ENCODE results near the gene CAPG. TPM values are rescaled to one million over a fixed set of nuclear protein-coding genes. Genes with fewer than 3 reads are reported as not detected.

The CAPG gene
- polyA plus RNA-seq, 1 donor from 2014 or later = not detected

DNA sequence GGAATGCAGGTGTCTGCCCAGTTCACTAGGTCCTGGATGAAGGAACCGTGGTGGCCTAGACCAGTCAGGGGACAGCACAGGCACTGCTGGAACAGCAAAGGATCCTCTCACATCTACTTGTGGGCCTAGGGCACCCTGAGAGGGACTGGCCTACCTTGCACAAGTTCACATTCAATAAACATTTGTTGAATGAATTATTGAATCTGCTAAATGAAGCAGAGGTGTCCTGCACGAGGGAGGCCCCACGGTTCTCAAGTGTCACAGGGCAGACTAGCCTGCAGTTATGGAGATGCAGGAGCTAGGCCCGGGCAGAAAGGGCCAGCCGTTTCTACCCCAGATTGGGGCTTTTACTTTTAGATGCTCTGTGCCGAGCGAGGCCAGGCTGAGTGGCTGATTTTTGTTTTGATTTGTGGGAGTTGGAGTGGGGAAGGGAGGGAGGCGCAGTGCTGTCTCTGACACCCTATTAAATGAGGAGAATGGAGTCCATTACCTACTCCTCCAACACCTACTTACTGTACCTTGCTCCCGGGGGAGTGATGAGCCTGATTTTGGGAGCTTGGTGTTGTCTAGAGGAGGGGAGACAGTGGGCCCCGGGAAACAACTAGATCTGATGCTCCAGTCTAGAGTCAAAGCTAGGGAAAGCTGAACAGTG lies 26.8 kb upstream of the CAPG start:
- no peak overlapping the region for H3K4me2 ChIP-seq (ENCODE audit: low read length)
- peak overlapping the region; percentile 5 for H2AFZ ChIP-seq (ENCODE audit: low read depth, low read length)
- no peaks in the 10 kb centered on the region for H3K79me2 ChIP-seq (replicated peaks; ENCODE audit: insufficient read depth, low read length)
- no peaks in the 10 kb centered on the region for H3K9me3 ChIP-seq (ENCODE audit: low read length)
- TF ChIP-seq, protein P1, sequence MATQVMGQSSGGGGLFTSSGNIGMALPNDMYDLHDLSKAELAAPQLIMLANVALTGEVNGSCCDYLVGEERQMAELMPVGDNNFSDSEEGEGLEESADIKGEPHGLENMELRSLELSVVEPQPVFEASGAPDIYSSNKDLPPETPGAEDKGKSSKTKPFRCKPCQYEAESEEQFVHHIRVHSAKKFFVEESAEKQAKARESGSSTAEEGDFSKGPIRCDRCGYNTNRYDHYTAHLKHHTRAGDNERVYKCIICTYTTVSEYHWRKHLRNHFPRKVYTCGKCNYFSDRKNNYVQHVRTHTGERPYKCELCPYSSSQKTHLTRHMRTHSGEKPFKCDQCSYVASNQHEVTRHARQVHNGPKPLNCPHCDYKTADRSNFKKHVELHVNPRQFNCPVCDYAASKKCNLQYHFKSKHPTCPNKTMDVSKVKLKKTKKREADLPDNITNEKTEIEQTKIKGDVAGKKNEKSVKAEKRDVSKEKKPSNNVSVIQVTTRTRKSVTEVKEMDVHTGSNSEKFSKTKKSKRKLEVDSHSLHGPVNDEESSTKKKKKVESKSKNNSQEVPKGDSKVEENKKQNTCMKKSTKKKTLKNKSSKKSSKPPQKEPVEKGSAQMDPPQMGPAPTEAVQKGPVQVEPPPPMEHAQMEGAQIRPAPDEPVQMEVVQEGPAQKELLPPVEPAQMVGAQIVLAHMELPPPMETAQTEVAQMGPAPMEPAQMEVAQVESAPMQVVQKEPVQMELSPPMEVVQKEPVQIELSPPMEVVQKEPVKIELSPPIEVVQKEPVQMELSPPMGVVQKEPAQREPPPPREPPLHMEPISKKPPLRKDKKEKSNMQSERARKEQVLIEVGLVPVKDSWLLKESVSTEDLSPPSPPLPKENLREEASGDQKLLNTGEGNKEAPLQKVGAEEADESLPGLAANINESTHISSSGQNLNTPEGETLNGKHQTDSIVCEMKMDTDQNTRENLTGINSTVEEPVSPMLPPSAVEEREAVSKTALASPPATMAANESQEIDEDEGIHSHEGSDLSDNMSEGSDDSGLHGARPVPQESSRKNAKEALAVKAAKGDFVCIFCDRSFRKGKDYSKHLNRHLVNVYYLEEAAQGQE (IDR thresholded peaks at IDR 0.05; ENCODE audit: borderline replicate concordance) = no peak
- TF ChIP-seq EP300 (conservative IDR thresholded peaks at IDR 0.05; ENCODE audit: poor library complexity, severe bottlenecking) = no peak
- no peak for TF ChIP-seq SMC3 (conservative IDR thresholded peaks at IDR 0.05; ENCODE audit: poor library complexity)
- TF ChIP-seq MXI1 (conservative IDR thresholded peaks at IDR 0.05; ENCODE audit: poor library complexity, severe bottlenecking) = no peak
- H3F3A ChIP-seq (ENCODE audit: insufficient read depth, low read length, poor library complexity, severe bottlenecking) = no peaks in the 10 kb centered on the region
- H3K4me3 ChIP-seq (ENCODE audit: low read length) = no peak overlapping the region
- H3K27ac ChIP-seq (ENCODE audit: low read length) = no peak overlapping the region
- no peaks in the 10 kb centered on the region for H3K9me2 ChIP-seq (ENCODE audit: insufficient read depth, low read length)
- H3K27me3 ChIP-seq (ENCODE audit: insufficient read depth, low read depth, low read length) = no peaks in the 10 kb centered on the region
- no peaks in the 10 kb centered on the region for H3K36me3 ChIP-seq (ENCODE audit: insufficient read depth, low read length)
- no peaks in the 10 kb centered on the region for H4K20me1 ChIP-seq (ENCODE audit: insufficient read depth)
- H3K9ac ChIP-seq (ENCODE audit: low read length) = peak overlapping the region; percentile 51

DNA sequence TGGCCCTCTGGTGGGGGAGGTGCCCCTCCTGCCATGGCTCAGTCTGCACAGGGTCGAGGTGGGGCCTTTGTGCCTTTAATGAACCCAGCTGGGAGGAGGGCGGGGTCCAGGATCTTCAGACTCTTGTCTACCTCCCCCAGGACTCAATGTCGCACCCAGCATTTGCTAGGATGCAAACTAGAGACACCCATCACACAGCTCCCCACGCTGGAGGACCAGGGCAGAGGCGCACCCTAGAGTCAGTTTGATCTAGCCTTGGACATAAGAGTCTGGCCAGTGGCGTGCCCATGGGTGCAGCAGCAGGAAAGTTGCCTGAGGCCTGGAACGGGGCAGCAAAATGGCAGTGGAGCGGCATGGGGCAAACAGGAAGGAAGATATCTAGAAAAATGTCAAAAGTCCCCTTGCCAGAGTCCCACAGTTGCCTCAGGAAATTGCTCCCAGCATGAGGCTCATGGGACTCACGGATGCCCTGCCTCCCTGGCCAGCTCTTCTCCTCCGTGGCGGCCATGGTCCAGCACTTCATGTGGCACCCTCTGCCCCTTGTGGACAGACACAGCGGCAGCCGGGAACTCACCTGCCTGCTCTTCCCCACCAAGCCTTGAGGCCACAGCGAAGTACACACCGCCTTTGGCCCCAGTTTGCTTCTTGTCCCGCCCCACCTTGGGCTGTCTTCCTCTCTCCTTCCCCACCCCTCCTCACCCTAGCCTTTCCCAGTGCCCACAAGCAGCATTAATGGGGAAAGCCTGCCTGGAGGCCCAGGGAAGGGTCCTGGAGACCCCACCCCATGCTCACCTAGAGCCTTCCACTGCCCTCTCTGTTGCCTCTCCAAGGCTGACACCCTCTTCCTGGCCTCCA lies 26.0 kb upstream of the CAPG start:
- no peak overlapping the region for H2AFZ ChIP-seq (ENCODE audit: low read depth, low read length)
- no peaks in the 10 kb centered on the region for H3F3A ChIP-seq (ENCODE audit: insufficient read depth, low read length, poor library complexity, severe bottlenecking)
- TF ChIP-seq RAD21 (conservative IDR thresholded peaks at IDR 0.05) (no peak), POLR2AphosphoS5 (IDR thresholded peaks at IDR 0.05) (no peak), EP300 (conservative IDR thresholded peaks at IDR 0.05; ENCODE audit: poor library complexity, severe bottlenecking) (no peak), MXI1 (conservative IDR thresholded peaks at IDR 0.05; ENCODE audit: poor library complexity, severe bottlenecking) (no peak), TAF1 (IDR thresholded peaks at IDR 0.05; ENCODE audit: low read depth) (no peak), SMC3 (conservative IDR thresholded peaks at IDR 0.05; ENCODE audit: poor library complexity) (no peak), EZH2 (IDR thresholded peaks at IDR 0.05; ENCODE audit: borderline replicate concordance, insufficient read depth, low read length, poor library complexity, severe bottlenecking) (no peak)
- TF ChIP-seq, protein P1 (IDR thresholded peaks at IDR 0.05; ENCODE audit: borderline replicate concordance) = no peak
- TF ChIP-seq, protein P2, sequence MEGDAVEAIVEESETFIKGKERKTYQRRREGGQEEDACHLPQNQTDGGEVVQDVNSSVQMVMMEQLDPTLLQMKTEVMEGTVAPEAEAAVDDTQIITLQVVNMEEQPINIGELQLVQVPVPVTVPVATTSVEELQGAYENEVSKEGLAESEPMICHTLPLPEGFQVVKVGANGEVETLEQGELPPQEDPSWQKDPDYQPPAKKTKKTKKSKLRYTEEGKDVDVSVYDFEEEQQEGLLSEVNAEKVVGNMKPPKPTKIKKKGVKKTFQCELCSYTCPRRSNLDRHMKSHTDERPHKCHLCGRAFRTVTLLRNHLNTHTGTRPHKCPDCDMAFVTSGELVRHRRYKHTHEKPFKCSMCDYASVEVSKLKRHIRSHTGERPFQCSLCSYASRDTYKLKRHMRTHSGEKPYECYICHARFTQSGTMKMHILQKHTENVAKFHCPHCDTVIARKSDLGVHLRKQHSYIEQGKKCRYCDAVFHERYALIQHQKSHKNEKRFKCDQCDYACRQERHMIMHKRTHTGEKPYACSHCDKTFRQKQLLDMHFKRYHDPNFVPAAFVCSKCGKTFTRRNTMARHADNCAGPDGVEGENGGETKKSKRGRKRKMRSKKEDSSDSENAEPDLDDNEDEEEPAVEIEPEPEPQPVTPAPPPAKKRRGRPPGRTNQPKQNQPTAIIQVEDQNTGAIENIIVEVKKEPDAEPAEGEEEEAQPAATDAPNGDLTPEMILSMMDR (IDR thresholded peaks at IDR 0.05; ENCODE audit: poor library complexity, severe bottlenecking) = no peak
- no peaks in the 10 kb centered on the region for H3K9me2 ChIP-seq (ENCODE audit: insufficient read depth, low read length)
- H3K9ac ChIP-seq (ENCODE audit: low read length) = no peak overlapping the region
- H3K79me2 ChIP-seq (replicated peaks; ENCODE audit: insufficient read depth, low read length) = no peaks in the 10 kb centered on the region
- no peak overlapping the region for H3K4me2 ChIP-seq (ENCODE audit: low read length)
- no peak overlapping the region for H3K27ac ChIP-seq (ENCODE audit: low read length)
- no peaks in the 10 kb centered on the region for H4K20me1 ChIP-seq (ENCODE audit: insufficient read depth)
- H3K36me3 ChIP-seq (ENCODE audit: insufficient read depth, low read length) = no peaks in the 10 kb centered on the region
- H3K9me3 ChIP-seq (ENCODE audit: low read length) = no peaks in the 10 kb centered on the region
- no peaks in the 10 kb centered on the region for H3K27me3 ChIP-seq (ENCODE audit: insufficient read depth, low read depth, low read length)
- H3K4me3 ChIP-seq (ENCODE audit: low read length) = no peak overlapping the region
